GM06990 (cell line): ENCODE data around the gene CALML5.

Source experiments
- DNase-seq: peaks from one replicate; pipeline ENCODE4 v3.0.0-alpha.2; 2011; ENCODE audit not compliant: insufficient read length; ENCODE audit errors: extremely low read depth
- H3K27me3 ChIP-seq: replicated peaks from 2 replicates; pipeline ENCODE4 v1.6.0; 2011; ENCODE audit warnings: low read length; ENCODE audit not compliant: control insufficient read depth, insufficient read depth
- H3K36me3 ChIP-seq: 2 replicates; pipeline ENCODE4 v1.5.1; 2011; ENCODE audit warnings: low read length; ENCODE audit not compliant: control insufficient read depth, insufficient read depth
- H3K4me3 ChIP-seq: replicated peaks from 2 replicates; pipeline ENCODE4 v1.5.1; 2011; ENCODE audit warnings: low read depth, mild to moderate bottlenecking, control low read depth, low read length
- CTCF ChIP-seq: IDR thresholded peaks from 2 replicates; pipeline ENCODE4 v1.5.1; 2011; ENCODE audit warnings: low read length, control low read depth, mild to moderate bottlenecking, inconsistent platforms; ENCODE audit not compliant: insufficient read depth, poor library complexity, severe bottlenecking

Gene CALML5

GRCh38 chr10:5484205-5484604, 15.2 kb downstream of the CALML5 start:
- no peak for DNase-seq
- no peak for TF ChIP-seq CTCF
- Histone ChIP-seq H3K27me3 (no peaks in the 10 kb centered on the region; the same call in none of the 2 replicates), H3K36me3 (no peaks in the 10 kb centered on the region), H3K4me3 (no peak overlapping the region)

GRCh38 chr10:5482016-5482415, 17.4 kb downstream of the CALML5 start:
- Histone ChIP-seq H3K27me3 (no peaks in the 10 kb centered on the region; the same call in none of the 2 replicates), H3K36me3 (no peaks in the 10 kb centered on the region)
- no peak for TF ChIP-seq CTCF

DNA sequence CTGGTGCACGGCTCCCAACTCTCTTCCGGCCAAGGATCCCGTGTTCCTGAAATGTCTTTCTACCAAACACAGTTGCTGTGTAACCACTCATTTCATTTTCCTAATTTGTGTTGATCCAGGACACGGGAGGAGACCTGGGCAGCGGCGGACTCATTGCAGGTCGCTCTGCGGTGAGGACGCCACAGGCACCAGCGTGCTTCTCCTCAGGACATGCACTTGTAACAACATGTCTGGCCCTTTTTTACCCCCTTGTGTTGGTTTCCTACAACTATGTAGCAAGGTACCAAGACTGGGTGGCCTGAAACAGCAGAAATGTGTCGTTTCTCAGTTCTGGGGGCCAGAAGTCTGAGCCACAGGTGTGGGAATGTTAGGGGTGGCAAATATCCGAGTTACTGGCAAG, 18.2 kb downstream of the CALML5 start:
- DNase-seq, result no peak
- H3K4me3 ChIP-seq, result no peak overlapping the region
- no peak for TF ChIP-seq CTCF
- no peaks in the 10 kb centered on the region for H3K36me3 ChIP-seq
- no peaks in the 10 kb centered on the region; the same call in none of the 2 replicates for H3K27me3 ChIP-seq

More at GRCh38 chr10:5482016-5482415, 17.4 kb downstream of the CALML5 start:
- no peak for DNase-seq
- no peak overlapping the region for H3K4me3 ChIP-seq

GRCh38 chr10:5480162-5480941, 19.0 kb downstream of the CALML5 start:
- no peak overlapping the region for H3K4me3 ChIP-seq
- no peak for TF ChIP-seq CTCF
- DNase-seq, result no peak
- no peaks in the 10 kb centered on the region; the same call in none of the 2 replicates for H3K27me3 ChIP-seq
- H3K36me3 ChIP-seq, result no peaks in the 10 kb centered on the region

- Histone ChIP-seq H3K27me3 (no peaks in the 10 kb centered on the region; the same call in 1 of the 2 replicates), H3K4me3 (no peak overlapping the region), H3K36me3 (no peaks in the 10 kb centered on the region)
- TF ChIP-seq CTCF, result no peak
- DNase-seq, result no peak
Observed at GRCh38 chr10:5479481-5480161, 19.7 kb downstream of the CALML5 start.
